Chondrocyte (in vitro differentiated cells): ENCODE measurements around the gene GRIK3. TPM values are rescaled to one million over a fixed set of nuclear protein-coding genes. Genes with fewer than 3 reads are reported as not detected.
"Not testable (repeated sequence)": the region's sequence is repeated elsewhere in the genome, so short reads cannot be mapped to it uniquely, and the experiment has no call there.

Experiments used
- DNase-seq: peaks from one replicate; pipeline ENCODE4 v3.0.0; 2021; ENCODE audit warnings: mixed read lengths, low spot score
- H3K27ac Mint-ChIP-seq: one replicate; pipeline ENCODE4 v1.8.0; 2021; ENCODE audit warnings: mild to moderate bottlenecking, moderate library complexity, mixed read lengths; ENCODE audit not compliant: unreplicated experiment
- H3K27me3 Mint-ChIP-seq: 2 replicates; pipeline ENCODE4 v1.8.0; 2021; ENCODE audit warnings: low read depth, mixed read lengths
- H3K36me3 Mint-ChIP-seq: 2 replicates; pipeline ENCODE4 v1.8.0; 2021; ENCODE audit warnings: low read depth, mixed read lengths
- H3K4me1 Mint-ChIP-seq: 2 replicates; pipeline ENCODE4 v1.8.0; 2021; ENCODE audit warnings: low read depth, mild to moderate bottlenecking, mixed read lengths
- H3K4me3 Mint-ChIP-seq: one replicate; pipeline ENCODE4 v1.8.0; 2021; ENCODE audit warnings: mild to moderate bottlenecking, moderate library complexity, mixed read lengths; ENCODE audit not compliant: unreplicated experiment
- H3K9me3 Mint-ChIP-seq: 2 replicates; pipeline ENCODE4 v1.8.0; 2021; ENCODE audit warnings: low read depth, mixed read lengths
- CTCF ChIP-seq: fragments of 200-600 bp; sonication (generic); IDR thresholded peaks from 2 replicates; pipeline ENCODE4 v1.5.0; 2021; ENCODE audit warnings: antibody characterized with exemption, mild to moderate bottlenecking, moderate library complexity
- total RNA-seq: library from RNA; stranded (reverse); gene quantifications from 3 replicates; pipeline ENCODE4 v1.2.1, GENCODE V29; 2021

The GRIK3 gene
- total RNA-seq, 1 donor from 2014 or later: not detected

DNA sequence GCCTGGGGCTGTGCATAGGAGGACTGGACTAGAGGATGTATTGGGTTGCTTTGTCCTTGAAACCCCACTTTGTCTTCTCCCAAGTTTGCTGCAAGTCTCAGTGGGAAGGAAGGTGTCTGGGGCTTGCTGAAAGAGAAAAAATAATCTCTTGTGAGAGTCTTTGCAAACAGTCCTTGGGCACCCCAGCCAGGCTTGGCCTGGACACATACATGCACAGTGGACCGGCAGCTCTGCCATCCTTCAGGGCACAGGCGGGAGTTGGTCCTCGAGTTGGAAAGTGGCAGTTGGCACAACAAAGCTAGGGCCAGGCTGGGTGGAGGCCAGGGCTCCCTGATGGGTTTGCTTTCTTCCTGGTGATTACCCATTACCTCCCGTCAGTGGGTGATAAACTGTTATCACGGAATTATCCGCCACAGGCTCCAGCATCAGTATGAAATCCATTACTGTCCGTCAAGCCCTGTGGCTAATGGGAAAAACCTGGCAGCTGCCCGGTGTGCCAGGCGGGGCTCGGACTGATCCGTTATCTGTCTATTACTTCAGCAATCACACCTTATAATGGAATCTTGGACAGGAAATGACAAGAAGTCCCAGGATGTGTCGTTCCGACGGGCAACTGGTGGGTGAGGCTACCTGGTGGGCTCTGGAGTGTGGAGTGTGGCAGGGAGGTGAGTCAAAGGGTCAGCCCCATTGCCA, 265.7 kb downstream of the GRIK3 start:
- Mint-ChIP-seq H3K4me3 (no peak overlapping the region), H3K27me3 (peaks cover 27% of the 10 kb centered on the region), H3K36me3 (no peaks in the 10 kb centered on the region), H3K27ac (no peak overlapping the region), H3K9me3 (no peaks in the 10 kb centered on the region), H3K4me1 (no peaks in the 10 kb centered on the region)
- TF ChIP-seq CTCF: no peak
- DNase-seq: peak; percentile 76

- peaks cover 27% of the 10 kb centered on the region for H3K27me3 Mint-ChIP-seq
- not testable (repeated sequence) for H3K4me1 Mint-ChIP-seq, H3K4me3 Mint-ChIP-seq
Observed at GRCh38 chr1:36767429-36767828, 266.9 kb downstream of the GRIK3 start.

DNA sequence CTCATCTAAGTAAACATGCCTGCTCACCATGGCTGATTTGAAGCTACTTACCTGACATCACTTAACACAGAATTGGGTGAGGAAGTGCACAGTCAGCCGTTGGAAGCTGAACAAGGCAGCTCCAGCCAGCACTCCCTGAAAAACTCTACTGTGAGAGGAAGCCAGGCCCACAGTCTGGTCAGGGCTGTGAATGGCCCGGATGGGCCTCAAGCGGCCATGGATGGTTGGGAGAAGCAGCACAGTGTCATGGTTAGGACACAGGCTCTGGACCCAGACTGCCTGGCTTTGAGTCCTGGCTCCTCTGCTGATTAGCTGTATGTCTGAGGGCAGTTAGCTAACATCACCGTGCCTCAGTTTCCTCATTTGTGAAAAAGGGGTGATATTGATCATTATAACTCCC, 267.8 kb downstream of the GRIK3 start:
- no peak for TF ChIP-seq CTCF
- no peaks in the 10 kb centered on the region for H3K9me3 Mint-ChIP-seq
- no peak overlapping the region for H3K4me3 Mint-ChIP-seq
- no peaks in the 10 kb centered on the region for H3K36me3 Mint-ChIP-seq
- H3K27ac Mint-ChIP-seq: no peak overlapping the region
- H3K4me1 Mint-ChIP-seq: no peaks in the 10 kb centered on the region
- DNase-seq: peak; percentile 27
- H3K27me3 Mint-ChIP-seq: peaks cover 21% of the 10 kb centered on the region

More at GRCh38 chr1:36767429-36767828, 266.9 kb downstream of the GRIK3 start:
- DNase-seq: peak; percentile 15
- not testable (repeated sequence) for H3K27ac Mint-ChIP-seq, H3K36me3 Mint-ChIP-seq, H3K9me3 Mint-ChIP-seq

DNA sequence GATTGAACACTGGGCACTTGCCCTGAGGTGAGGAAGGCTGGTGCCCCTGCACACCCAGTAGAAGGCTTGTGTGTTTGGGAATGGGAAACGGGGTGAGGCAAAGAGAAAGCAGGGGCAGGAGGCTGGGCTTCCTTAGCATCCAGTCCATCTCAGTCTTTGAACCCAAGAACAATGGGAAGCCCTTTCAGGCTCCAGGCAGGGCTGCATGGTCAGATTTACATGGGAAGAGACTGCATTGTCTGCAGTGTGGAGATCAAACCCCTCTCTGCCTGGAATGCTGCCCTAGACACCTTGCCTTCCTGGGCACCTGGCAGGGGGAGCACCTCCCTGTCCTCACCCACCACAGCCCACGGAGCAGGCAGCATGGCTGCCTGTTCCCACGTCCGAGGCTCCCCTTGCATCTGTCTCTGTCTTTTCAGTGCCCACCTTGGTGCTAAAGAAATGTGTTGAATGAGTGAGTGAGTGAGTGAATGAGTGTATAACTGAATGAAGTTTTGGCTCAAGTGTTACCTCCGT, 268.5 kb downstream of the GRIK3 start:
- H3K27ac Mint-ChIP-seq: no peak overlapping the region

DNA sequence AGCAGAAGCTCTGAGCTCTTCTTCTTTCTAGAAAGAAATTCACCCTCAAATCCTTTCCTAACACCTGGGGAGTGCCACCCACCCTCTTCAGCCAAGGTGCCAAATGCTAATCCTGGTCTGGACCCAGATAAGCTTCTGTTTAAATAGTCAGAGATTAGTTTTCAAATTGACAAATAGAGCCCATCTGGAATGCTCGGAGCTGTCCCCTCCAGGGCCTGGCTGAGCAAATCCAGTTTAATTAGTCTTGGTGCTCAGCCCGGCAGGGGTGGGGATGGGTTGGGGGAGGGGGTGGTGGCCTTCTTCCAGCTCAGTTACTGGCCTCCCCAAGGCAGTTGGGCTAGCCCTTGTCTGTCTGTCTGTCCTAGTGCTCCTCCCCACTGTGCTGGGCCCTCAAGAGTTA, 269.5 kb downstream of the GRIK3 start:
- no peak overlapping the region for H3K4me3 Mint-ChIP-seq
- no peak for TF ChIP-seq CTCF
- H3K4me1 Mint-ChIP-seq: no peaks in the 10 kb centered on the region
- DNase-seq: no peak
- no peaks in the 10 kb centered on the region for H3K36me3 Mint-ChIP-seq
- no peaks in the 10 kb centered on the region for H3K9me3 Mint-ChIP-seq
- H3K27ac Mint-ChIP-seq: no peak overlapping the region
- H3K27me3 Mint-ChIP-seq: peaks cover 10% of the 10 kb centered on the region

More for the DNA sequence above, 268.5 kb downstream of the GRIK3 start:
- DNase-seq: peak; percentile 48
- peaks cover 18% of the 10 kb centered on the region for H3K27me3 Mint-ChIP-seq
- H3K4me3 Mint-ChIP-seq: no peak overlapping the region
- no peaks in the 10 kb centered on the region for H3K36me3 Mint-ChIP-seq
- H3K4me1 Mint-ChIP-seq: no peaks in the 10 kb centered on the region
- H3K9me3 Mint-ChIP-seq: no peaks in the 10 kb centered on the region
- TF ChIP-seq CTCF: no peak

DNA sequence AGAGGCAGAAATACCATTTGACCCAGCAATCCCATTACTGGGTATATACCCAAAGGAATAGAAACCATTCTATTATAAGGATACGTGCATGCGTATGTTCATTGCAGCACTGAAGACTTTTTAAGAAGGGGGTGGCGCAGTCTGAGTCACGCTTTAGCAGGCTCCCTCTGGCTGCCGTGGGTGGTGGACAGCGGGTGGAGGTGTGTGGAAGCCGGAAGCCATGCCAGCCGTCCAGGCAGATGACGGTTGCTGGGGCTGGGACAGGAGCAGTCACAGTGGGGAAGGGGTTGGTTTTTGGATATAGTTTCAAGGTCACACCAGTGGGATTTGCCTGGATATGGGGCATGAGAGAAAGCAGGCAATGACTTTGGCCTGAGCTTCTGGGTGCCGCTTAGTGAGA, 270.5 kb downstream of the GRIK3 start:
- H3K27ac Mint-ChIP-seq: no peak overlapping the region
- DNase-seq: peak; percentile 62
- H3K4me1 Mint-ChIP-seq: no peaks in the 10 kb centered on the region
- H3K4me3 Mint-ChIP-seq: no peak overlapping the region
- no peak for TF ChIP-seq CTCF
- H3K9me3 Mint-ChIP-seq: no peaks in the 10 kb centered on the region
- peaks cover 4% of the 10 kb centered on the region for H3K27me3 Mint-ChIP-seq
- no peaks in the 10 kb centered on the region for H3K36me3 Mint-ChIP-seq
